Activated naive CD4-positive, alpha-beta T cell treated with anti-CD3 and anti-CD28 coated beads, Interleukin-2, amount 10 ng/mL, durations not matched to agents 7 days and 5 days (primary cell): ENCODE measurements around the gene MEF2D.

ENCODE experiments used
- CTCF ChIA-PET: fragments of 350-600 bp; sonication (Branson Sonifier 250); formaldehyde crosslinking; loops from one replicate; lab custom pipeline; 2021; ENCODE audit warnings: antibody characterized with exemption; lab: Charles Lee
- DNase-seq: peaks from one replicate; pipeline ENCODE4 v3.0.0-alpha.2; 2020
- H3K27ac Mint-ChIP-seq: one replicate; pipeline ENCODE4 v1.8.0; 2021; ENCODE audit warnings: mild to moderate bottlenecking, moderate library complexity, mixed read lengths
- H3K27me3 Mint-ChIP-seq: one replicate; pipeline ENCODE4 v1.8.0; 2021; ENCODE audit warnings: mild to moderate bottlenecking, mixed read lengths
- H3K36me3 Mint-ChIP-seq: one replicate; pipeline ENCODE4 v1.8.0; 2021; ENCODE audit warnings: mixed read lengths
- H3K4me1 Mint-ChIP-seq: one replicate; pipeline ENCODE4 v1.8.0; 2021; ENCODE audit warnings: mixed read lengths
- H3K4me3 Mint-ChIP-seq: one replicate; pipeline ENCODE4 v1.8.0; 2021; ENCODE audit warnings: mild to moderate bottlenecking, moderate library complexity, mixed read lengths
- H3K9me3 Mint-ChIP-seq: one replicate; pipeline ENCODE4 v1.8.0; 2021; ENCODE audit warnings: mixed read lengths

The MEF2D gene

DNA sequence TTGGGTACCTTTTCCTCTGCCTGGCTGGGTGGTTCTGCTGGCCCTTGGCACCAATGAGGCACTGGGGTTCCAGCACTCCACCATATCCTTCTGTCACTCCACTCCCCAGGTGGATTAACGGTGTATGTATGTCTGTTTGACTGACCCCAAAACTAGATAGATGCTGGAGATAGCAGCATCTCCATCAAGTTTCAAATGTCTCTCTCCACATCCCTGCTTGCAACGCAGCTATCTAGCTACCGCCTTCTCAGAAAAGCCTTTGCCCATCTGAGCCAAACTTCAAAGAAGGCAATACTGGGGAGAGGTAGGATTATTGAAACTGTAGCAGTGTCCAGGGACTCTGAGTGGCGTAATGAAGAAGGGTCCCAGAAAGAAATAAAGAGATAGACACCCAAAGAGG, 67.5 kb downstream of the MEF2D start:
- H3K27me3 Mint-ChIP-seq: peaks cover 100% of the 10 kb centered on the region
- H3K27ac Mint-ChIP-seq: no peak overlapping the region
- H3K9me3 Mint-ChIP-seq: no peaks in the 10 kb centered on the region
- H3K4me1 Mint-ChIP-seq: peaks cover 17% of the 10 kb centered on the region
- no peak for DNase-seq
- CTCF ChIA-PET: interaction anchor here (1.1 to 6.0 kb wide), 4 partner anchors 9 to 77 kb away, joined by 3 to 42 read pairs (median 10); no protein-coding TSS in a partner anchor
- H3K4me3 Mint-ChIP-seq: no peak overlapping the region
- H3K36me3 Mint-ChIP-seq: peaks cover 2% of the 10 kb centered on the region

DNA sequence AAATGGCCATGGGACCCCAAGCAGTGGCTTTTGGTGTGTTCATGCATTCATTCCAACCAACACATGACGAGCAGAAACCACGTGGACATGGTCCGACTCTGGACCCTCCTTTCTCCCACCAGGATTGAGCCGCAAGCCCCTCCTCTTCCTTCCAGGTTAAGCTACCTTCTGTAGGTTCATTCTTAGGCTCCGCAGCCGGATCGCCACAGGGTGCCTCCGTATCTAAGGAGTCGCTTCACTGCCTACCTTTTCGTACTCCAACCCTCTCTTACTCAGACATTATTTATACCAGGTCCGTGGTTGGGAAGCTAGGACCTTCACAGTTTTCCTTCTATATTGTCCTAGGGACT, 67.9 kb downstream of the MEF2D start:
- H3K27ac Mint-ChIP-seq: no peak overlapping the region
- no peaks in the 10 kb centered on the region for H3K9me3 Mint-ChIP-seq
- H3K27me3 Mint-ChIP-seq: peaks cover 100% of the 10 kb centered on the region
- CTCF ChIA-PET: interaction anchor here (1.1 to 6.0 kb wide), 4 partner anchors 9 to 76 kb away, joined by 3 to 42 read pairs (median 10); no protein-coding TSS in a partner anchor
- H3K4me1 Mint-ChIP-seq: peaks cover 15% of the 10 kb centered on the region
- peaks cover 2% of the 10 kb centered on the region for H3K36me3 Mint-ChIP-seq
- DNase-seq: no peak
- no peak overlapping the region for H3K4me3 Mint-ChIP-seq

DNA sequence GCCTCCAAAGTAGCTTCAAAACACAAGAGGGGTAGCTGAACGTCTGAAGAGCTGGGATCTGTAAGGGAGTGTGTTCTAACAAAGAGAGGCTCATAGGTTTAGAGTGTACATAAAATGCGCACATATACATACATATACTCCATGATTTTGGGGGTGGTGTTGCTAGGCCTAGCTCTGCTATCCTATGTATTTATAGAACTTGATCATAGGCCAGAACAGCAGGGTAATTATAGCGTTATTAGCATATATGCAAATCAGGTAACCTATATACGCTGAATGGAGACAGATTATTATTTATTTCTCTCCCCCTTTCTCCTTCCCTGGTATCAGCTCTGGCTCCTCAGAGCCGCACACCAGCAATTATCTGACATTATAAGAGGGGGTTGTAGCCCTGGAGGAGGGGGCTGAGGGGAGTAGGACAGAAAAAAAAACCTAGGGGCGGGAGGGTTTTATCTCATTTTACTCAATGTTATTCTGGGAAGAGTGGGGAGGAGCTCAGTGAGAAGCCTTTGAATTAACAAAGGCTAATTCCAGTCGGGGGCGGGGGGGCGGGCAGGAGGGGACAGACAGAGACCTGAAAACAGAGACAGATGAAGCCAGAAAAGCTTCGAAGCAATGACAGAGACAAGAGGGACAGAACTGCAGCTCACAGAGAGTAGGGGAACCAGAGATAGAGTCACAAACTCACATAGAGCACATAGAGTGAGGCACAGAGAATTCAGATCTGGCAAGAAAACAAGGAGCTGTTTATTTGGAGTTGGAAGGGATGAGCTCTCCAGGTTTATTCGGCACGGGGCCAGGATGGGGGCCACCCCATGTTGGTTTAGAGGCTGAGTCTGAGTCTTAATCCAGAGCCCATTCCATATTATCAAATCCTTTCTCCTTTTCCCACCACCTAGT, 68.6 kb downstream of the MEF2D start:
- no peak overlapping the region for H3K4me3 Mint-ChIP-seq
- DNase-seq: no peak
- H3K9me3 Mint-ChIP-seq: no peaks in the 10 kb centered on the region
- CTCF ChIA-PET: interaction anchor here (1.1 to 6.0 kb wide), 5 partner anchors 10 to 76 kb away, joined by 3 to 42 read pairs (median 4); no protein-coding TSS in a partner anchor
- H3K27ac Mint-ChIP-seq: no peak overlapping the region
- peaks cover 2% of the 10 kb centered on the region for H3K36me3 Mint-ChIP-seq
- peaks cover 11% of the 10 kb centered on the region for H3K4me1 Mint-ChIP-seq
- H3K27me3 Mint-ChIP-seq: peaks cover 99% of the 10 kb centered on the region

DNA sequence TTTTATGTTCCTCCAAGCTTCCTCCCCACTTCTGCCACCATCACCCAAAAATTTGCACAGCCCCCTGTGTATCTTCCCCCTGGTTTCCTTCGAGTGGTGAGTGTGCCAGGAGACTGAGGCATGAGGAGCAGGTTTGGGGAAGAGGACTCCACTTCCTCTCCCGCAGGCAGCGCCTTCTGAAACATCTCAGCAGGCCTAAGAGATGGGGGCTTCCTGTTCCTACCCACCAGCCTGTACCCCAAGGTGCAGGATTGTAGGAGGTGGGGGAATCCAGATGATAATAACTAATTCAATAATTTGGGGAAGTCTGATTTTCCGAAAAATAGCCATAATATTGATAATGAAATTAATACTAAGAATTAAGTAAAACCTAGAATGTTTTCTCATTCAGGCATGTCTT, 69.2 kb downstream of the MEF2D start:
- H3K27ac Mint-ChIP-seq: no peak overlapping the region
- peaks cover 99% of the 10 kb centered on the region for H3K27me3 Mint-ChIP-seq
- peaks cover 6% of the 10 kb centered on the region for H3K4me1 Mint-ChIP-seq
- H3K4me3 Mint-ChIP-seq: no peak overlapping the region
- no peaks in the 10 kb centered on the region for H3K9me3 Mint-ChIP-seq
- CTCF ChIA-PET: interaction anchor here (1.1 to 6.0 kb wide), 3 partner anchors 11 to 46 kb away, joined by 3 to 42 read pairs (median 15); no protein-coding TSS in a partner anchor
- peaks cover 2% of the 10 kb centered on the region for H3K36me3 Mint-ChIP-seq
- DNase-seq: no peak

DNA sequence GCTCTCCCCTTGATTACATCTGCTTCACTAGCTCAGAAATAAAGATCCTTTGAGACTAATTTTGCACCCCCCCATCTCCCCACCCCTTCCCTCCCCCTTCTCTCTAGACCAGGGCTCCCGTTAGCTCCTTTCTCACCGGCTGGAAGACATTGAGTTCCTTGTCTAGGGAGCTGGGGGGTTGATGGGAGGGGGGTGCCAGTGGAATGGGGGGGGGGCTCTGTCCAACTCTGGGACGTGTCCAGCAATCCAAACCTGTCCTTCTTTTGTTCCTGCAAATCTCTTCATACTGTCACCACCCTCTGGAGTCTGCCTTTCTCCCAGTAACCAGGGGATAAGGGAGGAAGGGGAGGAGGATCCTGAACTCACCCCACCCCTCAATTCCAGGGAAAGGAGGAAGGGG, 69.7 kb downstream of the MEF2D start:
- Mint-ChIP-seq H3K36me3 (peaks cover 2% of the 10 kb centered on the region), H3K4me1 (peaks cover 6% of the 10 kb centered on the region), H3K4me3 (no peak overlapping the region), H3K27ac (no peak overlapping the region), H3K27me3 (peaks cover 99% of the 10 kb centered on the region), H3K9me3 (no peaks in the 10 kb centered on the region)
- no peak for DNase-seq
- CTCF ChIA-PET: interaction anchor here (1.1 to 6.0 kb wide), 4 partner anchors 11 to 45 kb away, joined by 3 to 42 read pairs (median 9); no protein-coding TSS in a partner anchor

DNA sequence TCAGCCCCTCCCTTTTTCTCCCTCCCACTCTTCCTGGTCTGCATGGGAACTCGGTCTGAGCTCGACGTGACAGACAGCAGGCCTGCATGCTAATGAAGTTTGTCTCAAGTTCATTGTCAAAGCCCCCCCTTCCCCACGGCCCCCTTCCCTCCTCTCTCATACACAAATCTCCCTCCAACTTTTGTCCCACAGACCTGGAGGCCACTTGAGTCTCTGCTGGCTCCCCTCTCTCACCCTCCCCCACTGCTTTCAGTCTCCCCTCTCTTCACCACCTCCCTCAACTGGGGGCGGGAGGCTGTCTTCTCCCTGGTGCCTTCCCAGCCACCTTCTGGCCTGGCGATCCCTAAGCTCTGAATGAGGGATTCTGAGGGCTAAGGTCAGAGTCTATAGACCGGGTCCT, 70.3 kb downstream of the MEF2D start:
- Mint-ChIP-seq H3K36me3 (no peaks in the 10 kb centered on the region), H3K27ac (no peak overlapping the region), H3K4me1 (peaks cover 3% of the 10 kb centered on the region), H3K27me3 (peaks cover 96% of the 10 kb centered on the region), H3K9me3 (no peaks in the 10 kb centered on the region), H3K4me3 (no peak overlapping the region)
- CTCF ChIA-PET: interaction anchor here (1.6 to 6.0 kb wide), 2 partner anchors 16 to 45 kb away, joined by 3 to 42 read pairs; no protein-coding TSS in a partner anchor
- no peak for DNase-seq

DNA sequence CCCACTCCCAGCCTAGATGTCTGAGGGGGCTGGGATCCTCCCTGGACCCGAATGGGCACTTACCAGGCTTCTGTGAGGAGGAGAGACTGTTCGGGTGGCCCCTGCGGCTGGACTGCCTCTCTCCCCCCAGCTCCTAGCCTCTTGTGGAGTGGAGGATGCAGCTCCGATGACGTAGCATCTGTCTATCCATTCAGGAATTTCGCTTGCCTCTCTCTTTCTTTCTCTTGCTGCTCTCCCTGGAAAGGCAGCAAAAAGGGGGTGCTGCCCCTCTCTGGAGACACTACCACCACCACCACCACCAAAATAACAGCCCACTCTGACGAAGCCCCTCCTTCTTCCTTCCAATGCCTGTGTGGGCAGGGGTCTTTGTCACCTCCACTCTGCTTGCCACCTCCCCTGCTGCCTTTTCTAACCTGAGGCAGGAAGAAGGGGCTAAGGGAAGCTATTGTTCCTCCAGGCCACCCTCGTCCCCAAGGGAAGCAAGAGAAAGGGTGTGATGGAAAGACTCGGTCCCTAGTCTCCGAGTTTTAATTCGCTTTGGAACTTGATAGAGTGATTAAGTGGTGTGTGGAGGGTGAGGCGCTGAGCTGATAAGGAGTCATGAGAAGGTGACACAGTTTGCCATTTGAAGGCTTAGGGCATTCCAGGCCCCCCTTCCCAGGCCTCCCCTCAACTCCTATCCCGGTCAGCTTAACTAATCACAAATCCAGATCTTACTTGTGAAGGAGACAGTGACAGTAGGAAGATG, 71.1 kb downstream of the MEF2D start:
- CTCF ChIA-PET: interaction anchor here (1.1 to 6.0 kb wide), 3 partner anchors 16 to 44 kb away, joined by 3 to 42 read pairs (median 4); no protein-coding TSS in a partner anchor

DNA sequence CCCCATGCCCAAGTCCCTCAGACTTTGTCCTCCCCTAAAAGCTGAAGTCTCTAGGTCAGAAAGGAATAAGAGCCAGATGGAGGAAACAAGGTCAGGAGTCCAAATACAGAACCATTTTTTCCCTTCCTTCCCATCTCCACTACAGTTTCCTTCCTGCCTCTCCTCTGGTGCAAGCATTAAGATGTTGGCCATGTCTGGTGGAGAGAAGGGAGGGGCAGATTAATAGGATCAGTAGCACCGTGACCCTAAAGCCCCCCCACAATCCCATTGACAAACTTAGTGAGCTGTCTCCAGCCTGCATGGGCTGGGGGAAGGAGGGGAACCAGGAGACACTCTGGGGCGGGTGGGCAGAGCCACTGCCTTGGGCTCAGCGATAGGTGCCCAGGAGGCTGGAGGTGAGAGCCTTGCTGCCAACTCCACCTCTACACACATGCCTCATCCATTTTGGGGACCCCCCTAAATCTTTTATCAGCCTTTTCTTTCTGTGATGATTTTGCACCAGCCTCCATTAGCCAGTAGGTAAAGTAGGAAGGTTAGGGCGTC, 71.8 kb downstream of the MEF2D start:
- no peaks in the 10 kb centered on the region for H3K9me3 Mint-ChIP-seq
- no peak overlapping the region for H3K4me3 Mint-ChIP-seq
- no peaks in the 10 kb centered on the region for H3K36me3 Mint-ChIP-seq
- no peaks in the 10 kb centered on the region for H3K4me1 Mint-ChIP-seq
- CTCF ChIA-PET: interaction anchor here (0.6 to 1.1 kb wide), 2 partner anchors 17 to 97 kb away, joined by 3 to 4 read pairs; no protein-coding TSS in a partner anchor
- H3K27ac Mint-ChIP-seq: no peak overlapping the region
- no peak for DNase-seq
- H3K27me3 Mint-ChIP-seq: peaks cover 96% of the 10 kb centered on the region

More for the DNA sequence above, 71.1 kb downstream of the MEF2D start:
- DNase-seq: no peak
- Mint-ChIP-seq H3K9me3 (no peaks in the 10 kb centered on the region), H3K36me3 (no peaks in the 10 kb centered on the region), H3K4me3 (no peak overlapping the region), H3K27ac (no peak overlapping the region), H3K4me1 (no peaks in the 10 kb centered on the region), H3K27me3 (peaks cover 96% of the 10 kb centered on the region)

DNA sequence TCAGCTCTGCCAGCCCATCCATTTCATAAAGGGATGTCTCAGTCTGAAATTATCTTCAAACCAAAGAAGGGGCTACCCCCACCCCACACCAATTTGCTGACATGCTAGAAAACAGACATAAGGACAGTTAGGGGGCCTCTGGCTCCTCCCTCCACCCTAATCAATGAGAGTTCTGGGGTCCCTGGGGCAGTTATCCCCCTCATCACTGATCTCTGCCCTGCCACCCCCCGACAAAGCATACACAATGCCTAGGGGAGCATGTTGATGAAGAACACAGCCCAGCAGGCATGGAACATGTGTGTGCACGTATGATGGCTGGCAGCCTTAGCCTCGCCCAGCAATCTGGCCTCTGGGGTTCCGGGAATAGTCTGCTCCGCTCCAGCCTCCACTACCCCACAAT, 72.6 kb downstream of the MEF2D start:
- Mint-ChIP-seq H3K36me3 (no peaks in the 10 kb centered on the region), H3K27me3 (peaks cover 96% of the 10 kb centered on the region), H3K4me1 (no peaks in the 10 kb centered on the region), H3K9me3 (no peaks in the 10 kb centered on the region), H3K4me3 (no peak overlapping the region), H3K27ac (no peak overlapping the region)
- CTCF ChIA-PET: interaction anchor here (0.7 to 1.6 kb wide), 2 partner anchors 14 to 42 kb away, joined by 3 to 7 read pairs; no protein-coding TSS in a partner anchor
- no peak for DNase-seq

DNA sequence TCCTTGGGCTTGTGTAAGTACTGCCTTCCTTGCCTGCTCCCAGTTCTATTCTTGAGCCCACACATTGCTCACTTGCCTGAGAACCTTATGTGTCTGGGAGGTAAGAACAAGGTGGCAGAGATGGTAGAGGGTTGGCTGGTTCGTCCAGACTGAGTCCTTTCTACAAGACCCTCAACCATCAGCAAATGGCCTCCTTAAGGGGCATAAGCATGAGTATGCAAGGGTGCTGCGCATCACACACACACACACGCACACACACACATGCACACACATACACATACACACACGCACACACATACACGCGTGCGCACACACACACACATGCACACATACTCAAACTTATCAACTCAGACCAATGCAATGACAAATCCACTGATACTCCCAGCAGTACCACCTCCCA, 74.6 kb downstream of the MEF2D start:
- DNase-seq: no peak
- CTCF ChIA-PET: interaction anchor here (1.5 kb wide), 1 partner anchor 40 kb away, joined by 6 read pairs; no protein-coding TSS in a partner anchor
- Mint-ChIP-seq H3K27ac (no peak overlapping the region), H3K4me3 (no peak overlapping the region), H3K9me3 (no peaks in the 10 kb centered on the region), H3K36me3 (no peaks in the 10 kb centered on the region), H3K27me3 (peaks cover 96% of the 10 kb centered on the region), H3K4me1 (peaks cover 9% of the 10 kb centered on the region)

DNA sequence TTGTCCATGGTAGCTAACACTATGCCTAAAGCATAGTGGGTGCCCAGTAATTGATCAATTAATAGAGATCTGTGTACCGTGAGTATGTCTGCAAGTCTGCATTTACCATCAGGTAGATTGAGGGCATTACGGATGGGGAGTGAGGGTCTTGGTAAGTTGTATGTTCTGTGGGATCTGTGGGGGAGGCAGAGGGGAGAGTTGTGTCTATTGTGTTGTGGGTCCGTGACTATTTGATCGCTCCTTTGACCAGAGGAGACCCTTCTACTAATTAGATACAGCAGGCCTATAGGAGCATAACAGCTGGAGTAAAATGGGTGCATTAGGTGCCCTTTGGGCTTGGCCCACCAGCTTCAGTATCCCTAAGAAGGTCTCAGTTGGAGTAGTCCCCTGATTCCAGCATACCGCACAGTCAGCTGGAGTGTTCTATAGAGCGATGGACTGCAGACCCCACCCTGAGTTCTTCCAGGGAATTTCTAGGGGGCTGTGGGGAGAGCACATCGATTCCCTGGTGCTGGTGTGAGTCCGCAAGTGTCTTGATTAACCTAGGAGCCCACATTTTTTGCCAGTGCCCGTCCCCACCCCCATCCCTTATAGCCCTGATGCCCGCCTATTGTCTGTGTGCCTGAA, 75.7 kb downstream of the MEF2D start:
- CTCF ChIA-PET: interaction anchor here (1.5 to 2.2 kb wide), 2 partner anchors 21 to 39 kb away, joined by 6 to 10 read pairs; no protein-coding TSS in a partner anchor
- Mint-ChIP-seq H3K36me3 (no peaks in the 10 kb centered on the region), H3K9me3 (no peaks in the 10 kb centered on the region), H3K4me1 (peaks cover 17% of the 10 kb centered on the region), H3K4me3 (no peak overlapping the region), H3K27ac (no peak overlapping the region), H3K27me3 (peaks cover 96% of the 10 kb centered on the region)
- DNase-seq: no peak

DNA sequence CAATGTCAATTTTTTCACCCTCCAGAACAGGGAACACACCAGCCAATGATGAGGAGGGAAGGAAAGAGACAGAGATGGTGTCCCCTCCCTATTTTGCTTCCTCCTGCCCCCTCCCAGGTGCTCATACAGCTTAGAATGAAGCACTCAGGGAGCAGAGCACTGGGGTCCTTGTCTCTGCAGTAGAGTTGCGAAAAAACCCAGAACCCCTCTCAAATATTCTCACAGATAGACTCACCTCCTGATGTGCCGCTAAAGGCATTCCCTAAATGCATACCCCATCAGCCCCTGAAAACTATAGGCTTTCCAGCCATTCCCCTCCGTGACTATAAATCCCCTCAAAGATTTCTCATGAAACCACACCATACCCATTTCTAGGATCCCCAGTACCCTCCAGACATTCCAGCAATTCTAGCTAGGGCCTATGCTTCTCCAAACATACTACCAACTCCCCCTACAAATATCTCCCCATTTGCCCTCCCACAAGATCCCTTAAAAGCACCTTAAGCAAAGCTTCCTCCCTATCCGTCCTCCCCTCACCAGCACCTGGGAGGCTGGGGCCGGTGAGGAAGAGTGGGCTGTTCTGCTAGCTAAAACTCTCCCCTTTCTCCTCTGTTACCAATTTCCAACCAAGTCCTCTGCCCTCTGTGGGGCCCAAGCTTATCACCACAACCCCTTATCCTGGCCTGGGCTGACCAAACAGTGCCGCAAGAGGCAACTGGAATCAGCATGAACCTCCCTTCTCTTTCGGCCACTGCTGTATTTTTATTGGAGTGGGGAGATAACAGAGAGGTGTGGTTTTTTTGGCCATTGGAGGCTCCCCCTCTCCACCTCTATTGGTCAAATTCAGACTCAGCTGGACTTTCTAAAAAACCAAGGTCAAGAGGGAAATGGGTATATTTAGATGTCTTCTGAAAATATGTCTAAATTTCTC, 76.9 kb downstream of the MEF2D start:
- Mint-ChIP-seq H3K27me3 (peaks cover 96% of the 10 kb centered on the region), H3K36me3 (no peaks in the 10 kb centered on the region), H3K4me3 (no peak overlapping the region), H3K4me1 (peaks cover 17% of the 10 kb centered on the region), H3K27ac (no peak overlapping the region), H3K9me3 (no peaks in the 10 kb centered on the region)
- no peak for DNase-seq
- CTCF ChIA-PET: interaction anchor here (0.7 to 2.2 kb wide), 5 partner anchors 14 to 38 kb away, joined by 3 to 17 read pairs (median 5); no protein-coding TSS in a partner anchor
